Fibroblast of skin of scalp (primary cell): Measurements from ENCODE around the gene DOCK9.
"Not testable (repeated sequence)": the region's sequence is repeated elsewhere in the genome, so short reads cannot be mapped to it uniquely, and the experiment has no call there.

Experiments
- DNase-seq: peaks from one replicate; pipeline ENCODE4 v3.0.0-alpha.2; 2013

Gene DOCK9

DNA sequence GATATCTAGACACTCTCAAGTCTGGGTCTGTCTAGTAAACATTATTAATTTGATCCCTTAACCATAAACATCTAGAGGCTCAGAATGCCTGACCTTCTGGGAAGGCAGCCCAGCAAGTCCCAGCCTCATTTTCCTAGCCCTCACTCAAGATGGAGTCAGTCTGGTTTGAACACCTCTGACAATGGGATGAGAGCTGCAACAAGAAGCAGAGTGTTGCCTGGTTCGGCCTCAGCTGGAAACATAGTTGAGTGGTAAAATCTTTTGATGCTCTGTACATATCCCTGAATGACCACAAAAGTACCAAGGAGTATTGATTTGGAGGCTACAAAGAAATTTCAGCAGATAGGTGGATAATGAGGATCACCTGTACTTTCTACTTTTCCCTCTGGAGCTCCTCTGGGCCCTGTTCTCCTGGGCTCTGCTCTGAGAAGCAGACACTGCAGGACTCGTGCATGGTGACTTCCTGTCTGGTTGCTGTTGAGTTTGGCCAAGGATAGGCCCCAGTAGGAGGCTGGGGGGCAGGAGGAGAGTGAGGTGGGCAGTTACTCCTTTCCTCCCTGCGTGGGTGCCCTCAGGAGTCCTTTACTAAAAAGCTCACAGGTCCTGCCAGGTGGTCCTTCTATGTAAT is 157.0 kb downstream of the DOCK9 start:
- DNase-seq: no peak

DNA sequence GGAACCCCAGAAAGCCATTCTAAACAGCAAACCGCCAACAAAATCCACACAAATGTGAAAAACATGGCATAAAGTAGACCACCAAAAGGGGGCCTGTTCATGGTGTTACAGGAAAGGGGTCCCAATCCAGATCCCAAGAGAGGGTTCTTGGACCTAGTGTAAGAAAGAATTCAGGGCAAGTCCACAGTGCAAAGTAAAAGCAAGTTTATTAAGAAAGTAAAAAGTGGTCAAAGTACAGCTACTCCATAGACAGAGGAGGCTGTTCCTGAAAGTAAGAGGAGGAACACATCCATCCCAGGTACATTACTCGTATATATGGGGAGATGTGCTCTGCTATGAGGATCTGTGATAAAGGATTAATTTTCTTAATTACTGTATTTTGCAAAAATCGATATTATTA is 157.6 kb downstream of the DOCK9 start:
- no peak for DNase-seq

DNA sequence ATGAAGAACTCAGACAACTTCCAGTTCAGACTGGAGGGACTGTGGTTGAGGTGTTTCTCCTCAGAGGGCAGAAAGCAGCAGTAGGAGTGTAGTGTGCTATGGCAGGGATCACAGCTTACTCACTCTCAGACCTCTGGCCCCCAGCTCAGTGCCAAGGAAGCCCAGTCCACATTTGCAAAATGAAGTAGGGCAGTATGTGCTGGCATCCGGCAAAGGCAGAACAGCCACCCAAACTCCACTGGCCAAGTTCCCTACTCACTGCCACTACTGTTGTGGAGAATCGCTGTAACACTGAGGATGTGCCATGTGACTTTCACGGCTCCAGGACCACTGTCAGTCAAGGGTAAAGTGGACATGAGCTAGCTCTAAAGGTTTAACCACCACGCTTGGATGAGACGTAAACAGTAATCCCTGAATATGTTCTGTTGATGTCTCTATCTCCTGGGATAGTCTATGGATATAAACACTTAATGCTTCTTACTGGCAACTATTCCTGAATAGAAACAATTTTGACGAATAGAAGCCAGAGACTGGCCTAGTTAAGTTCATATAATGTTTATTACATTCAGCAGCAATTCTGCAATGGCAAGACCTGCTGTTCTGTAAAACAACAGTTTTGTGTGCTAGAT is 158.4 kb downstream of the DOCK9 start:
- no peak for DNase-seq

DNA sequence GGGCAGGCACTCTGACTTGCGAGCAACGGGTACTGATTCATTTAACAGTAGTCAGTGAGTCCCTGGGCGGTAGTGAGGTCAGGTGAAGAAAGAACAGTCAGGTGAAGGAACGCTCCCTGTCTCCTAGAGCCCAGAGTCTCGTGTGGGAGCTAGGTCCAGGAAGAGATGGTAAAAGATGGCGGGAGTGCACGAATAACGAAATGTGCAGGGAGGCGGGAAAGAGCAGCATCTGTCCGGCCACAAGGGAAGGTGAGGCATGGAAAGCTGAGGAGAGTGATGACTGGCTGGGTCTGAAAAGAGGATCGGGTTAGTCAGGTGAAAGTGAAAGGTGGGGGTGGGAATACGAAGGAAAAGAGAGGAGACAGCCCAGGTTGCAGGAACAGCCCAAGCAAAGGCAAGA is 161.5 kb downstream of the DOCK9 start:
- no peak for DNase-seq

DNA sequence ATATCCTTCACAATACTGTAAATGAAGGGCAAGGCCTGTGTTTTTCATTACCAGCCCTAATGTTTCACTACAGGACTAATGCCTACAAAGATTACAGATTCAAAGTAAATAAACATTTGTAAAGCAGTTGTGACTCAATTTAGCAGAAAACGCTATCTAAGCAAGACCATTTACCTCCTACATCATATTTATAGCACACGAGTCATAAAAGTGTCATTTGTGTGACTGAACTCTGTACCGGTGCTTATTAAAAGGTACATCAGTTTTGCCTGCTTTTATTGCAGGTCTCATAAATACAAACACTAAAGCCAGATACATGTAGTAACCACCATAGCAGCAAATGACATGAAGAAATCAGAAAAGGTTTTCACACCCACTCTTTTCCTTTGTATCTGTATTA is 163.9 kb downstream of the DOCK9 start:
- DNase-seq: no peak

DNA sequence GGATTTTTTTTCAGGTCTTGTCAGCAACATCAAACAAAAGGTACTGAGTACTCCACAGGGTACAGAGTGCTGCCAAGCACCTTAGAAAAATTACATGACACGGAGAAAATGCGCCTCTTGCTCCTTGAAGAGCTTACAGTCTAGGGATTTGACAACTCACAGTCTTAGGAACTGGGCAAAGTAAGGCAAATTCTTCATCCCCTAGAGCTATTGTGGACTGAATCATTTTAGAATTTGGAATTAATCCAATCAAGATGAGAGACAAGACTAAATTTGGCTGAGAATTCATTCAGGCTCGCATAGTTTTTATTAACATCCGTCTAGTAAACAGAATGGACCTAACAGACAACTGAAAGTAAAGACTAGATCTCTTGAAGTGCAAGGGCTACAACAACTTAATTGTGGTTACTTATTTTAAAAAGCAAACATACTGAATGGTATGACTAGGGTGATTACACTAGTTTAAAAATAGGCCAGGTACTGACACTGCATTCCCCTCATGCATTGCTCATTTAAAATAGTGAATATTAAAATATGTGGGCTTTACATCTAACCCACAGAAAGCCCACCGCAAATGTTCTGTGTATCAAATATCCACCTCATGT is 165.6 kb downstream of the DOCK9 start:
- DNase-seq: not testable (repeated sequence)

DNA sequence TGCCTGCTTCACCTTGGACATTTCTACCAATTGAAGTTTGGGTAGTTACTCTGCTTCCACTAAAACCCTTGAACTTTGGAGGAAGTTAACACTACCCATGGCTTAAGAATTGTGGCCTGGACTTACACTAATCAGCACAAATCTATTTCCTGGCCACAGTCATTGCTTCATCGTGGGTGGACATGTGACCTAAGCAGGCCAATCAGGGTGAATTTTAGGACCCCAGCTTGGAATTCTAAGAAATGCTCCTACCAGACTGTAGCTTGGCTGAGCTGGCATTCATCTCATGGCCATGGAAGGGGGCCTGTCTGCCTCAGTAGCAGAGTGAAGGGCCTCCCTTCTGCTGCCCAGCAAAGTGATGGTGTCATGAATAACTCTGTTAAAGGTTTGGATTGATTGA is 167.1 kb downstream of the DOCK9 start:
- no peak for DNase-seq

DNA sequence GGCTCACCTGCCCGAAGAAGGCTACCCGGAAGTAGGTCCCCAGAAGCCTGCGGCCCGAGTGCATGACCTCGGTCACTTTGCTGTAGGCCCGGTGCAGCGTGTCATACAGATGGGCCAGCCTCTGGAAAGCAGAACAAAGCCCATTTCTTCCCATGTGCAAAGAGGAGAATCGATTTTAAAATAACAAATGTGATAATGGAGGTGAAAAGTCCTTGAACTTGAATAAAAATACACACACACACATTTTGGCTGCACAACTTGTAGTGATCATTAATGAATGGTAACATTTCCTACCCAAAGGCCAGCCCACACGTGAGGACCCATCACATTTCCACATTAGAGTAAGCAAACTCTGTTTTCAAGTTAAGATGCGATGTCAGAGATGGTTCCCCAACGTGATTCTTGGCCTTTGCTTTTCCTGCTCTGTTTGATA is 168.5 kb downstream of the DOCK9 start:
- DNase-seq: no peak

DNA sequence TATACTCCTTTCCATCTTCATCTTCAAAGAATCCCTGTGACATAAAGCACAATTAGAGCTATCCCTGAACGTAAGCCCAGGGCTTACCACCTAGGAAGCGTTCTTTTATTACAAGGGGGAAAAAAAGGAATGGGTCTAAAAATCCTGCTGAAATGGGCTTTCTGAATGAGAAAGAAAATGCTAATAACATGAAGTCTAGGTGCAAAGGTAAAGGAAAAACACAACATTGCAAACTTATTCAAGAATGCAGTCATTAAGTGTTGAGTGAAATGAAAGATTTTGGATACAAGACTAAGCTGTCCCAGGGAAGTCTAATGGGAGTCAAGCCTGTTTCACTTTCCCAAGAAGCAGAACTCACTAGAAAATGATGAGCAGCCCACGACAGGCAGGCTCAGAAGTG is 170.1 kb downstream of the DOCK9 start:
- DNase-seq: no peak

DNA sequence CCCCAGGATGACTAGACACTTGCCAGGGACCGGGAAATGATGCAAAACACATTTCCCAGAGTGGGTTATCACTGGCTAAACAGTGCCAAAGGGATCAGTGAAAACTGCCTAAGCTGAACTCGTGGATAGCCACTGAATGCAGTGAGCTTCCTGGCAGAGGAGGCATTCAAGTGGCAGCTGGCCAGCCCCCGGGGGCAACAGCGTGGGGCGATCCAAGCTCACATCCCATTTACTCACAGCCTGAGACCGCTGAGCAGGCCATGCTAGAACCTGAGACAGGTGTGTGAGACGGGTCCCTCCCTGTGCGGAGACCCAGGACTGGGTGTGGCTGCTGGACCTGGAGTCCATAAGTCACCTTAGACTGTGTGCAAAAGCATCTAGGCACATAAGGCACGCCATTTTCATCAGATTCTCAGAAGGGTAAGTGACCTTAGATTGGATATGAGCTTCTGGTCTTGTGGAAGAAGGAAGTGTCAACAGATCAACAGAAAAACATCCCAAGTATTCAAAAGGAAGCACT is 173.5 kb downstream of the DOCK9 start:
- DNase-seq: no peak

DNA sequence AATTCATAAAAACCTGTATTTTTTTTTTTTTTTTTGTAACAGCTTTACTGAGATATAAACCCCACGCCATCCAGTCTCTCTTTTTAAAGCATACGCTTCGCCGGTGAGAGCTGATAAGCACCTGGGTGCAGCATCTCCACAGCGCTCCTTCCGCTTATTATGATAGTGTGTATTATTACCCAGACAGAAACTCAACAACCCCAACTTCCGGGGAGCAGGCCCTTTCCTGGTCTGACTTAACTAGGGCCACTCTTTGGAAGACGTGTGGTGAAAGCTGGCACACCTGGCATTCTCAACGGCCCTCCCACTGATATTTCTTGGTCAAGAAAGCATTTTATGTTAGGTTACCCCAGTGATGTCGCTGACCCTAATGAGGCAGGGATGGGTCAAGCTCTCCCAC is 173.9 kb downstream of the DOCK9 start:
- no peak for DNase-seq

DNA sequence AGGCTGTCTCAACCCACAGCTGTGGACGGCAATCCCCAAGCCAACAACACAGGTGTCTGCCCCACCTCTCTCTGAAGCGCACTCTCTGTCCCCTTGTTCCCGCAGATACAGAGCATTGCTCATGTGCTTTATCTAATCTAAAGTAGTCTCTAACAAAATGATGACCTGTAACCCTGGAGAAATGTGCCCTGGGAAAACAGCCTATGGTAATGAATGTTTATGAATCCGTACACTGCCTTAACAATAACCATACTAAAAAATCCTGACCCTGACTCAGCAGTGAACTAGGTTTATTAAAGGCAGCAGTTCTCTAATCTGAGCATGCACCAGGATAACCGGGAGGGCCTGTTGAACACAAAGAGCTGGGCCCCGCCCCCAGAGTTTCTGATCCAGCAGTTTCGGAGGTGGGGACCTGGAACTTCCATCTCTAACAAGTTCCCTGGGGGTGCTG is 174.7 kb downstream of the DOCK9 start:
- DNase-seq: no peak

DNA sequence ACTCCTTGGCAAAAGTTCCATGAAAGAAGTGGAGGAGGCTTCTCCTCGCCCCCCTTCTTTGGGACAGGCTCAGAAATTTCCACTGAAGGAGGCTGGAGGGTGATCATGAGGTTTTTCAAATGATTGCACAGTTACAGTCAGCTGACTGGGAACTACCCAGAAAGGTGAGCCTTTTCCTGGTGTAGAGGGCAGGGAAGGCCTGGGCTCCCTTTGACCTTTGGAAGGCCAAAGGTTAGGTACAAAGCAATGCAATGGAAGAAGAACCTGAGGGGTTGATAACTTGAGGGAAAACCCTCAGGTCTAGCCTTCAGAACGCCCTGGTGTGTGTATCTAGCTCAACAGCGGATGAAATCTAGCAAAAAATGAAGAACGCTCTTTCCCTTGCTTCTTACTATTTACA is 175.3 kb downstream of the DOCK9 start:
- no peak for DNase-seq

DNA sequence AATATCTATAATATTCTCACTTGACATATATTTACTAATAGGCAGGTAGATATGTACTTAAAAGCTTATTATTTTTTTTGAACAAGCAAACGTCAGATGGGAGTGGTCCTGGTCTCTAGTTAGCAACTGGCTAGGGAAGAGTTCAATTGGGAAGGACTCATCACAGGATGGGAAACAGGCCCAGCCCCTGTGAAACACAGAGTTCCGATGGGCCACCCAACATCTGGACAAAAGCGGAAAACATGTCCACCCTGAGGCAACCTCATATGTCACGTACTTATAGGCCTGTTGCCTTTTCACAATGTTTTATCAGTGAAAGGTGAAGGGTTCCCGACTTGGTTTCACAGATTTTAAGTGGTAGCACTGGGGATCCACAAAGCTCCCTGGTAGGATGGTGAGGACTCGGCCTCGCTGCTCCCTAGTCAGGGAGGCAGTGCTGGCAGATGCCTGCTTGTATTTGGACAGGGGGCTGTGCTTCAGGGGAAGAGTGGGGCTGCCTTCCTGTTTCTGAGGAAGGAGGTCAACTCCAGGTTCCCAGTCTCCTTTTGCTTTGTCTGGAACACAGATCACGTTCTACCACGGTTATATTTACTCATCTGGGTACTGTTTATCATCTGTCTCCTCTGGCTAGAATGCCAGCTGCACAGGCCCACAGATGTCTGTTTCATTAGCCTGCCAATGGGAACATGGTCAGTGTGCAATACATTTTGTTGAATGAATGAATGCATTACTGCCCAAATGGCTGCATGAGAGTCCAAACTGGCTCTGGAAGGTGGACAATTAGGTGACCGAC is 176.0 kb downstream of the DOCK9 start:
- no peak for DNase-seq

DNA sequence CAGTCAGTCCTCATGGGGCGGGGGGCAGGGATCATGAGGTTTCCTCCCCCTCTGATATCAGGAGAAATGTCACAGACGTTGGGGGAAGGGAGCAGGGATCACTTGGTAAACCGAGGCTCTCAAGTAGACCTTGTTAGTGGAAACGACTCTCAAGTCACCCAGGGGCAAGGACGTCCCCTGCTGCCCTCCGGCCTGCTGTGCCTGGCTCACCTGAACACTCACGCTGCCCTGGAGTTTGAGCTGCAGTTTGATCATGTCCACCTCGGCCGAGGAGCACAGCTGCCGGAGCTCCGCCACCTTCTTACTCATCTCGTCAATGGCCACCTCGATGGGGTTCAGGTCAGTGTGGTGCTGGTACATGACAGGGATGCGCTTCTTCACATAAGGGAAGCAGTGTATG is 177.8 kb downstream of the DOCK9 start:
- DNase-seq: no peak

DNA sequence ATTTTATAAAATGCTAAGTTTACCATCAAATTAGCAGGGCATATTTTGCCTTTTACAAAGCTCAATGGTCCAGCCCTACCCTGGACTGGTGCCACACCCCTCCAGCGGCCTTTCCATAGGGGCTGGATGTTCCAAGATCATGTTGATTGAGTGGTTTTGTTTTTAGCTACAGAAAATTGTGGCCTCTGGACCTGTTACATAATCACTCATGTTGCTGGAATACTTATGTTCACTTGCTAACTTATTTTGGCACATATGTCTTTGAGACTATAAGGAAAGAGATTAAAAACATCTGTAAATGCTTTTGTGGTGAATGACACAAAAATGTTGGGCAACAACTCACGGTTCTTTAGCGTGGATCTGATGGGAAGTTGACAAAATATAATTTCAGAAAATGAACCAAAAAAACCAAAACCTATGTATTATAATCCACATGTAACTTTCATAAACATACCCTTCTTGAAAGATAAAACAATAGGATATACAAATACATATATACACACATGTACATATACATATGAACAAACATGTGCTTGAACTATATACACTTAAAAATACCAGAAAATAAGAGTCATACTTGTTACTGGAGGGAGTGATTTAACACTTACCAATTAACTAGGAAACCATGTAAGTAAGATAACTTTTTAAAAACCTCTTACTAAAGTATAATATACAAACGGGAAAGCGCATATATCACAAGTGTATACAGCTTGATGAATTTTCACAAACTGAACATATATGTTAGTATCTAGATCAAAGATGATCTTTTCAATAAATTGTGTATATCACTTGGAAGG is 178.8 kb downstream of the DOCK9 start:
- peak; percentile 81 for DNase-seq

DNA sequence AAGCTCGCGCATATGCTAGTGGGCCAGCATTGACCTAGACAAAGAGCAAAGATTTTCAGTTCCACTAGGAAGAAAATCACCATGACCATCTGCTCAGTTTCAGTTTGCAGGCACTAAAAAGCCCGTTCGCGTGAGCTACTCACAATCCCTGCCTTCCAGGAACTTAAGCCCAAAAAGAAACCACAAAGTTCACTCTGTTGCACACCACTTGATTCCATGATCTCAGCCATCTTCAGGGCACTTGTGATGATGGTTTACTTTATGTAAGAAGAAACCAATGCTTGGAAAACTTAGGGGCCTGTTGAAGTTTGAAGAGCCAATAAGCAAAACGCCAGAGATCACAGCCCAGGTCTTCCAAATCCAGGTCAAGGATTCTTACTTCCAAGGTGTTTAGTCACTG is 180.4 kb downstream of the DOCK9 start:
- no peak for DNase-seq

DNA sequence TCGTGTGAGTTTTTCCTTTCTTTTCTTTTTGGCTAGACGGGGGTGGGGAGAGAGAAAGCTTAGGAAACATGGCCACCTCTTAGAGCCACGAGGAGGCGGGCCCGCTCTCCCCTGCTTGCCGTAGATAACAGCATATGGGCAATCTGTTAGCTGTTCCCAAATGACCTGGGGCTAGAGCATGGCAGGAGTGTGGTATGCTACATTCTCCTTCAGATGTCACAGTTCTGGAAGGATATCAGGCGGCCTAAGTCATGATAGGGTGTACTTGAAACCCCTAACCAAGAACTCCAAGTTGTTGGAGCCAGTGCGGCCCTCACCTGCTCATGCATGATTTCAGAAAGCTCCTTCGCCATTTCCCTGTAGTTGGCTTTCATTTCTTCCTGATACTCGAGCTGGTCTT is 181.1 kb downstream of the DOCK9 start:
- no peak for DNase-seq

DNA sequence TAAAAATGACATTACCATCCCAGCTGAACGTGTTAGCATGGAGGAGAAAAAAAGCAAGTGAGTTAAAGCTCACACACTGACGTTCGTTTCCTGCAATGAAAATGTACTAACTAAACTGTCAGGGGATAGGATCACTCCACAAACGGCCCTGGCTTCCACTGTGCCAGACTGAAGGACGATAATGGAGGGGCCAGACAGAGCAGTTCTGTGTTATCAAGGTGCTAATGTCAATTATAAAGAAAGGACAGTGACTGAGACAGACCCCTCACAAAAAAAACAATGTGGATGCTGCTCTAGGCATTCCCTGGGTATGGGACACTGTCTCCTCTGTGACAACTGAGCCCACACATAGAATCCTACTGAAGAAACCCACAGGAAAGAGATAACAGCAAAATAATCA is 181.7 kb downstream of the DOCK9 start:
- DNase-seq: no peak

DNA sequence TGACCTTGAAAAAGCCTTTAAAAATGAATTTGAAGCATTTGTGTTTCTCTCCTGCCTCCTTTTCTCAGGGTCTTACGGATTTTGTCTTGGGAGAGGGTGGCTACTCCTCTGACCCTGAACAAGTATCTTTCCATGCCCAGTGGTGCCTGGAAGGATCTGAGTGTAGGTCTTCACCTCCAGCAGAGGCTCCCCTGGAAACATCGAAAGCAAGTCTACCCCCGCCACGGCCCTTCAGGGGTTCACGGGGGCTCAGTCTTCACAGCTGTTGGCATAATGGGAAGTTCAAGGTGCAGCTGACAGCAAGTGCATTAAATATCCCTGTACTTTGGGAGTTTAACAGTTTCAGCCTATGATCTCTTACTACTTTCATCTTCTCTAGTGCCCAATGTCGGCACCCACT is 182.6 kb downstream of the DOCK9 start:
- DNase-seq: no peak

DNA sequence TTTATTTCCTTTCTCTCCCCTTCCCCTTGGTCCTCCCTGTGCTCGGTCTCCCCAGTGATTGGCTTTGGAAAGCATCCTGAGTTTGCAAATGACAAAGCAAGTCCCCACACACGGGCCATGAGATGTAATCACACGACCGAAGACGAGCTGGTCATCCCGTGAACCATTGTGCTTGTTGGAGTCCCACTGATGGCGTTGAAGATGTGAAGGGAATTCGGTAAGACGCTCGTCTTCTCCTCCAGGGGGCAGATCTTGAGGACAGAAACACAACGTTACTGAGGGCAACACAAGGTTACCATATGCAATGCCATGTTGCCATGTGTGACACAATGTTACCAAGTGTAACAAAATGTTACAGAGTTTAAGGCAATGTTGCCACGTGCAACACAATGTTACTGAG is 183.4 kb downstream of the DOCK9 start:
- no peak for DNase-seq

DNA sequence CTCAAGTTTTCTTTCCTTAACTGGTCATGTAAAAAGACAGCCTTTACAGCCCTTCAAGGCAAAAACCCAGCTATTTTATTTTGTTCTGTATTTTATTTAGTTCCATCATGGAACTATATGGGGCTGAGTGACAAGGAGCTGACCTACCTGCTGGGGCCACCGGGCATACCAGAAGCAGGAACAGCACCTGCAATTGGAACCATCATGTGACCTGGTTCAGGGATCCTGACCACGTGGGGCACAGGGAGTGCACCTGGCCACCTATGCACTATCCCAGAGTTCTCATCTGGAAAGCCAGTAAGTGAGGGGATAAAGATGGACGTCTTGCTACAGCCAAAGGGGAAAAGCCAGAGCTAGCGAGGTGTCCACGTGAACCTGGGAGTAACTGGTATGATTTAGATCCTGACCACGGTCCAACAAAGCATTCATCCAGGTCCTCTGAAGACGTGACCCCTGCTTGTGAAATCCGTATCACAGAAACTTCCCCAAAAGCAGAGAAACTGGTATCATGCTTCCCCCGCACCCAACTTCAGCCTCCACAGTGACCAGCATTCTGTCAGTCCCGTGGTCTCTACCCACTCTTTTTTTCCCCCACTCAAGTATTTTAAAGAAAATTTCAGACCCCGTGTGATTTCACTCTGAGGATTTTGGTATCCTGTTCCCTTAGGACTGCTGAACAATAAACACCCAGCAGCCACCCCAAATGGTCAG is 184.9 kb downstream of the DOCK9 start:
- no peak for DNase-seq
